KOPT-K1 (cell line): ENCODE measurements around the gene SPATA2L.
"Not testable (repeated sequence)": the region's sequence is repeated elsewhere in the genome, so short reads cannot be mapped to it uniquely, and the experiment has no call there.

ENCODE experiments used
- H3K27ac ChIP-seq: fragments of 200-600 bp; sonication (generic); 2 replicates; pipeline ENCODE4 v1.5.1; 2016; ENCODE audit warnings: antibody characterized with exemption, mild to moderate bottlenecking, low read depth, low read length; ENCODE audit not compliant: poor library complexity, severe bottlenecking
- H3K36me3 ChIP-seq: fragments of 200-600 bp; sonication (generic); 2 replicates; pipeline ENCODE4 v1.5.1; 2017; ENCODE audit warnings: antibody characterized with exemption, mild to moderate bottlenecking, low read length, moderate library complexity; ENCODE audit not compliant: insufficient read depth
- H3K9me3 ChIP-seq: fragments of 200-600 bp; sonication (generic); 2 replicates; pipeline ENCODE4 v1.5.1; 2017; ENCODE audit warnings: antibody characterized with exemption, low read length, mild to moderate bottlenecking; ENCODE audit not compliant: insufficient read depth, poor library complexity, severe bottlenecking

Gene SPATA2L

DNA sequence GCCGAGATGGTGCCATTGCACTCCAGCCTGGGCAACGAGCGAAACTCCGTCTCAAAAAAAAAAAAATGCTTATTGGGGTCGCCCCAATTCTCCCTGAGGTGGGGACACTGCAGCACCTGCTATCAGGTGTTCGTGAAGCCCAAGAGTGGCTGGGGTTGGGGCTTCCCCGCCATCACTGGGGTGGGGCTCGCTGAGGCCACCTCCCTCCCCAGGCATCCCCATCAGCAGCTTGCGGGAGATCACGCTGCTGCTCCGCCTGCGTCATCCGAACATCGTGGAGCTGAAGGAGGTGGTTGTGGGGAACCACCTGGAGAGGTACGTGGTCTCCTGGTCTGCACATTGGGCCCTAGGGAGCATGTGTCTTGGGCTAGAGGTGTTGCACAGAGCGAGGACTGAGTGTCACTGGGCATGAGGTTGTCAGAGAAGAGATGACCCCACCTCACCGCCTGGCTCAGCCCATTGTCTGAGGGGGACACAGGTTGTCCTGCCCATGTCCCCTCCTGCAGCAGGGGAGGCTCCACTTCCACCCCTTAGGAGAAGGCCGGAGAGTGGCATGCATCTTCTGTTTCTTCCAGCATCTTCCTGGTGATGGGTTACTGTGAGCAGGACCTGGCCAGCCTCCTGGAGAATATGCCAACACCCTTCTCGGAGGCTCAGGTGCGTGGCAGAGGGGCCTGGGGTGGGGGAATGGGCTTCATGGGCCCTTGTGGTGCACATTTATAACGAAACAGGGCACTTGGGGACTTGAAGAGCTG is 10.1 kb downstream of the SPATA2L start:
- Histone ChIP-seq H3K36me3 (peaks cover 81% of the 10 kb centered on the region), H3K9me3 (no peaks in the 10 kb centered on the region), H3K27ac (no peak overlapping the region)

DNA sequence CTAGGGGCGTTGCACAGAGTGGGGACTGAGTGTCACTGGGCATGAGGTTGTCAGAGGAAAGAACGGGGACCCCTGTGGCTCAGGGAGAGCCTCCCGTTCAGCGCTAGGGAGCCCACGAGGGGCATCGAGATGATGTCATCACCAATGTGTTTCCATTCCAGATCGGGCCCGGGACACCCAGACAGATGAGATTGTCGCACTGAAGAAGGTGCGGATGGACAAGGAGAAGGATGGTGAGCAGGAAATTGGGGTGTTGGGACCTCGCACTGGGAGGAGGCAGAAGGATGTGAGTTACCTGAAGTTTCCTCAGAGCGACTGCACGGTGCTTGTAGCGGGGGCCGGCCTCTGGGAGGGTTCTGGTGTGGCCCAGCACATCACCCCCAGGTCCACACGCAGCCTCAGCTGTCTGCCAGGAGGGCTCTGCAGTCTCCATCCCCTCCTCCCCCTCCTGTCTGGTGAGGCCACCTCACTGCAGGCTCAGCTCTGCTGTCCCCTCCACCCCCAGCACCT is 11.1 kb downstream of the SPATA2L start:
- Histone ChIP-seq H3K27ac (no peak overlapping the region), H3K36me3 (peaks cover 71% of the 10 kb centered on the region), H3K9me3 (peaks cover 3% of the 10 kb centered on the region)

DNA sequence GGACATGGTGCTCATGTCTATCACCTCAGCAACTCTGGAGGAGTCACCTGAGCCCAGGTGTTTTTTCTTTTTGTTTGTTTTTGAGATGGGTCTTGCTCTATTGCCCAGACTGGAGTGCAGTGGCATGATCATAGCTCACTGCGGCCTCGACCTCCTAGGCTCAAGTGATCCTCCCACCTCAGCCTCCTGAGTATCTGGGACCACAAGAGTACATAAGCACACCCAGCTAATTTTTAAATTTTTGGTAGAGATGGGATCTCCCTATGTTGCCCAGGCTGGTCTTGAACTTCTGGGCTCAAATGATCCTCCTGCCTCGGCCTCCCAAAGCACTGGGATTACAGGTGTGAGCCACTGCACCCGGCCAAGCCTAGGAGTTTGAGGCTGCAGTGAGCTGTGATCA is 11.9 kb downstream of the SPATA2L start:
- H3K9me3 ChIP-seq, result peaks cover 11% of the 10 kb centered on the region
- not testable (repeated sequence) for H3K27ac ChIP-seq
- H3K36me3 ChIP-seq, result peaks cover 63% of the 10 kb centered on the region

DNA sequence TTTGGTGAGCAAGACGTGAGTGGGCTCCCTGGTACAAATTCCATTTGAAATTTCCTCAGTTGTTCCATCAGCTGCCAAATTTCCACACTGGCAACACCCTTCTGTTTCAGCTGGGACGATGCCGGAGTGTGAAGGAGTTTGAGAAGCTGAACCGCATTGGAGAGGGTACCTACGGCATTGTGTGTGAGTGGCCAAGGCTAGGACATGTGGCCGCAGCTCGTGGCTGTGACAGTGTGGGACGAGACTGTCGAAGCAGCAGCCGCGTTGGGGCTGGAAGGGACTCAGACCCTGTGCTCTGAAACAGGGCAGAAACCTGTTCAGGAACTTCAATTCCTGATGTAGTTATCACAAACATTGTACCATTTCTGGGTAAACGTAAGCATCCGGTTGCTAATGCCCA is 12.4 kb downstream of the SPATA2L start:
- peaks cover 58% of the 10 kb centered on the region for H3K36me3 ChIP-seq
- H3K27ac ChIP-seq, result no peak overlapping the region
- peaks cover 12% of the 10 kb centered on the region for H3K9me3 ChIP-seq

DNA sequence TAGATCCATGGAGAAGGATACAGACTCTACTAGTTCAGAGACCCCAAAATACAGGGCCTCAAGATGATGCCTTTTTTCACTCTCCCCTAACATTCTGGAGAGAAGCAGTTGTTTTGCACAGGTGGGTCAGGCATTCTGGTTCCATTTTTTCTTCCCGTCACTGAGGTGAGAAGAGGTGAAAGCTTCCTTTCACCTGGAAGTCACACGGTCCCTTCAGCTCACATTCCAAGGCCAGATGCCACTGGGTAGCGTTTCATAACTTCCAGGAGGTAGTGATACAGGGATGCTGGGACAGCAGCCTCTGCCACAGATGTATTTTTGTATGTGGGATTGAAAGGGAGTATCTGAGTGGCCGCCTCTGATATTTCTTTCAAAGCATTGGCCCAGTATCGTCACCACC is 13.1 kb downstream of the SPATA2L start:
- H3K27ac ChIP-seq, result no peak overlapping the region
- H3K9me3 ChIP-seq, result peaks cover 12% of the 10 kb centered on the region
- H3K36me3 ChIP-seq, result peaks cover 50% of the 10 kb centered on the region

DNA sequence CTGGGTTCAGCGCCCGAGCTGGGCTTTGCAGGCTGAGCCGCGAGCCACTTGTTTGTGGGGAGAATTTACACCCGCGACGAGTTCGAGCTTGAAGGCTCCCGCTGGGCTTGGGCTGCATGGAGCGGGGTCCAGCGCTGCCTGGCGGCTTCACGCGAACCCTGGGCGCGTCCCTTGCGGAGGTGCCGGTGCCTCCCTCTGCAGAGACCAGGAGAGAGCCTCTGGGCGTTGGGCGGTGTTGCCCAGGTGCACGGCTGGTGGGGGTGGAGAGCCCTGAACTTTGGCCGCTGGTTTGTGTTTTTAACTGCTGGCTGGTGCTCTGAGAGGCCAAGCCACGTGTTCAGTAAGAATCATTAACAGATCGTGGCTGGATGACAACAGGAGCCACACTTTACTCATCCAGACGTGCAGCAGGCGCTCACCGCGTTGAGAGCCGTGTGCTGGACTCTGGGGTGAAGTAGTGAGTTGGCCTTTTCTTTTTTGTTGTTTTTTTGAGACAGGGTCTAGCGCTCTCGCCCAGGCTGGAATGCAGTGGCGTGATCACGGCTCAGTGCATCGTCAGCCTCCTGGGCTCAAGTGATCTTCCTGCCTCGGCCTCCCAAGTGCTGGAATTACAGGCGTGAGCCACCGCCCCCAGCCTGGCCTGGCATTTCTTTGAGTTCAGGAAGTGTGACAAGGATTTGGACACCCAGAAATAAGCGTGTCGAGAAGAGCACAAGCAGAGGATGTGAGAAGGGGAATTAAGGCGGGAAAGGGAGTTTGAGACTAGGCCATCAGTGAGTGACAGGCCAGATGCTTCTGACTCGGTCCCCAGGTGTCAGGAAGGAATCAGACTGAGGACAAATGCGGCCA is 14.2 kb downstream of the SPATA2L start:
- H3K36me3 ChIP-seq, result peaks cover 41% of the 10 kb centered on the region
- peak overlapping the region; percentile 98 for H3K27ac ChIP-seq
- peaks cover 12% of the 10 kb centered on the region for H3K9me3 ChIP-seq

DNA sequence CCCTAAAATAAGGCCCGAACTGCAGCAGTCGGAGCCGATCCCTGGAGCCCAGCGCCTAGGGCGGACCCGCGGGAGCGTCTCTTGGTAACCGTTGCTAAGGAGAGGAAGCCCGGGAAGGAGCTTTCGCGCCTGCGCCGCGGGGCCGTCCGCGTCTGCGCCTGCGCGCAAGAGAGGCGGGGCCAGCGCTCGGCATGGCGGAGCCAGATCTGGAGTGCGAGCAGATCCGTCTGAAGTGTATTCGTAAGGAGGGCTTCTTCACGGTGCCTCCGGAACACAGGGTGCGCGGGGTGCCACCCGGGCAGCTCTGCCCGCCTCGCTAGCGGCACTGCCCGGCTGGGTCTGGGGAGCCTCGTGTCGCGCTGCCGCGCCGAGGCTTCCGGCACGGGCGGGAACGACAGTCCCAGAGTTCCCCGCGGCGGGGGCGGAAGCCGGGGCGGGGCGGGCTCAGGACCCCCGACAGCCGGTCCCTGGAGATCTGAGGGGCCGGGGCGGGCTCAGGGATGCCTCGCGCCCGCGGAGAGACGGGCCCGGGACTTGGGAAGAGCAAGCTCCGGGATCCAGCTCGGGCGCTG is 14.9 kb downstream of the SPATA2L start, which contains the start of gene CDK10:
TSS of gene CDK10 (plus strand) at position 170 of the 572 bp plus-strand sequence. CDS start at position 192, 22 bp downstream.
- Histone ChIP-seq H3K36me3 (peaks cover 34% of the 10 kb centered on the region), H3K27ac (peak within 1 kb of the TSS; percentile 98), H3K9me3 (peaks cover 12% of the 10 kb centered on the region)

DNA sequence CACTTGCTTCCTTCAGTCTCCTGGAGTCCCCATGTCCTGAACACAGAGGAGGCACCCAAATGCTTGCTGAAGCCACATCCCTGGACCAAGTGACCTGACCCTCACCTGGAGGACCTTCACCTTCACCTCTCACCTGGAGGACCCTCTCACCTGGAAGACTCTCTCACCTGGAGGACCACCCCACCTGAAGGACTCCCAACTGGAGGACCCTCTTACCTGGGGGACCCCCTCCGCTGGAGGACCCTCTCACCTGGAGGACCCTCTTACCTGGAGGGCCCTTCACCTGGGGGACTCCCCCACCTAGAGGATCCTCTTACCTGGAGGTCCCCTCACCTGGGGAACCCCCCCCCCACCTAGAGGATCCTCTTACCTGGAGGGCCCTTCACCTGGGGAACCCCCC is 15.6 kb downstream of the SPATA2L start:
- H3K9me3 ChIP-seq, result peaks cover 16% of the 10 kb centered on the region
- H3K27ac ChIP-seq, result no peak overlapping the region
- H3K36me3 ChIP-seq, result peaks cover 28% of the 10 kb centered on the region

DNA sequence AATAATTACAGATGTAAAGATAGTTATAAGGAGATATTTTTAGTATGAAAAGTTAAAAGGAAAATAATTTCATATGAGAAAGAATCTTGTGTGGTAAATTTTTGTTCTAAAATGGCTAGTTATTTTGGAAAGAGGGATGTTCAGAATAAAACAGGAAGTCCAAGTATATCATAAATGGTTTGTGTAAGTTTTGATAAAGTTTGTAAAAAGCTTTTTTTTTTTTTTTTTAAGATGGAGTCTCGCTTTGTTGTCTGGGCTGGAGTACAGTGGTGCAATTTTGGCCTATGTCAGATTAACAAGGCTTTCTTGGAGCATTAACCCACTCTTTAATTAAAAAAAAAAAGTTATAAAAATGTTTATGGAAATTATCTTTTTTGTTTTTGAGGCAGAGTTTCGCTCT is 23.2 kb downstream of the SPATA2L start:
- Histone ChIP-seq H3K36me3 (no peaks in the 10 kb centered on the region; the same call in 1 of the 2 replicates), H3K27ac (no peak overlapping the region), H3K9me3 (peaks cover 30% of the 10 kb centered on the region)

DNA sequence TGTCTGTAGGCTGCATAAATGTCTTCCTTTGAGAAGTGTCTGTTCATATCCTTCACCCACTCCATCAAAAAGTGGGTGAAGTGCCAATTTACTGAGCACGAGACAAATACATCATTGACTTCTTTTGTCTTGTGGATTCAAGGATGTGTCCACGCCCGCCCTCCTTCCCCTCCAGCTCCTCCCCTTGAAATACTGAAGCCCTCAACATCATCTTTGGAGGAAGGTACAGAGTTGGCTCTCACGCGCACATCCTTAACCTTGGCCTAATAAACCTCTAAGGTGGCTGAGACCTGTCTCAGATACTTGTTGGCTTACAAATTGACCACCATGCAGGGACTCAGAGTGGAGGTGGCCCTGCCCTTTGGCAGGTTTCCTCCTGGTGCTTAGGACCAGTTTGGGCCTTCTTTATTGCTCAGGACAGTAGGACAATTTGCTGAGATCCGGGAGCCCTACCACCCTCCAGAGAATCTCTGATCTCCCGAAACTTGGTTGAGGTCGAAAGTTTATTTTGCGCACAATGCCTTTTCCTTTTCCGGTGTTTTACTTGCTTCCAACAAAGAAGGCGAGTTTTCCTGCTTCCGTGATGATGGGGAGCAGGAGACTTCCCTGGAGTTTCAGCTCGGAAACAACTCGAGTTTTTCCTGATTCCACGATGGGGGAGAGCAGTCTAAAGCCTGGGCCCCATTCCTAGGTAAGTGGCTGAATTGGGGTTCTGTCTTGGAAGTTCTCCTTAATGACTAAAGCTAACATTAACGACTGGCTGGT is 29.1 kb downstream of the SPATA2L start:
- peaks cover 8% of the 10 kb centered on the region for H3K9me3 ChIP-seq
- no peak overlapping the region for H3K27ac ChIP-seq
- H3K36me3 ChIP-seq, result peaks cover 4% of the 10 kb centered on the region; the same call in 1 of the 2 replicates

DNA sequence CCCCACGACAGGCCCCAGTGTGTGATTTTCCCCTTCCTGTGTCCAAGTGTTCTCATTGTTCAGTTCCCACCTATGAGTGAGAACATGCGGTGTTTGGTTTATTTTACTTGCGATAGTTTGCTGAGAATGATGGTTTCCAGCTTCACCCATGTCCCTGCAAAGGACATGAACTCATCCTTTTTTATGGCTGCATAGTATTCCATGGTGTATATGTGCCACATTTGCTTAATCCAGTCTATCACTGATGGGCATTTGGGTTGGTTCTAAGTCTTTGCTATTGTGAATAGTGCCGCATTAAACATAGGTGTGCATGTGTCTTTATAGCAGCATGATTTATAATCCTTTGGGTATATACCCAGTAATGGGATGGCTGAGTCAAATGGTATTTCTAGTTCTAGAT is 29.9 kb downstream of the SPATA2L start:
- H3K27ac ChIP-seq, H3K36me3 ChIP-seq, H3K9me3 ChIP-seq: not testable (repeated sequence)

DNA sequence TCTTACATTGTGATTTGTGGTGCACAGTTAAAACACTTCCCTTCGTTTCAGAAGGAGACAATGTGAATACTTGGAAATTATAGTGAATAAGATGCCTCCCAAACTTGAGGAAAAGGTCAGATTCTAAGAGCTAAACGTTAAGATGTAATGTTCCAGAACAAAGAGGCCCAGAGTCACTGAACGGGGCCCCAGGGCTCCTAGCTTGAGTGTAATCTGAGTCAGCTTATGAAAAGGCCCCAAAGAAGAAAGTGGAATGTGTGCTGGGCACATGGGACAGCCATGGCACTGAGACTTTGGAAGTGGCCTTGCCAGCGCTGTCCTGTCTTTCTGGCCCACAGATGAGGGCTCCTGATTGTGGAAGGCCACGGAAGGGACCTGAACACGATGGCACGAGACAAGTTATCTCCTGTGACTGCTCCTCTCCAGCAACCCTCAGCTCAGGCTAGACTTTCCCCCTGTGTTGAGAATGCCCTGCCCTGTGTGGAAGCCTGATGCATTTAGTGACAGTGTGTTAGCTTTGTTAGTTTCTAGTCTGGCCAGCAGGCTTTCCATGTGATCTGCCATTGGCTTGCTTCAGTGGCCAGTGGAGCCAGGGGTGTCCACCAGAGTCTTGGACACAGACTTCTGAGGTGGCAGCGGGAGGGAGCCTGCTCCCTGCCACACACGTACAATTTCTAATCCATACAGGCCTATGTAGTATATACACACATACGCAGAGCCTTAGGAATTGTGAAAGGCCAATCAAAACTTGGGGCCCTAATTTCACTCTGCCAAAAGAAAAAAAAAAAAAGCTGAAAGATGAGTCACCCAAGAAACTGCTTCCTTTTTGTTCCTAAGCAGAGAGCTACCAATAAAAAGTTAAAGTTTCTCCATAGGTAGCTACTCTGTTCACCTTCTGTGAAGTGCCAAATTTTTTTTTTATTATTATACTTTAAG is 30.7 kb downstream of the SPATA2L start:
- H3K9me3 ChIP-seq, result peaks cover 10% of the 10 kb centered on the region
- H3K27ac ChIP-seq, result no peak overlapping the region
- peaks cover 4% of the 10 kb centered on the region; the same call in 1 of the 2 replicates for H3K36me3 ChIP-seq

DNA sequence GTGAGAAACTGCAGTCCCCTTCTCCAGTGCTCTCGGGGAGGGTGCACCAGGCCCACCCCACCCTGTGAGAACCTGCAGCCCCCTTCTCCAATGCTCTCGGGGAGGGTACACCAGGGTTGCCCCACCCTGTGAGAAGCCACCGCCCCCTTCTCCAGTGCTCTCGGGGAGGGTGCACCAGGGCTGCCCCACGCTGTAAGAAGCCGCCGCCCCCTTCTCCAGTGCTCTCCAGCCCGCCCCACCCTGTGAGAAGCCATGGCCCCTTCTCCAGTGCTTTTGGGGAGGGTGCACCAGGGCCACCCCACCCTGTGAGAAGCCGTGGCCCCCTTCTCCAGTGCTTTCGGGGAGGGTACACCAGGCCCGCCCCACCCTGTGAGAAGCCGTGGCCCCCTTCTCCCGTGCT is 31.8 kb downstream of the SPATA2L start:
- Histone ChIP-seq H3K9me3 (peaks cover 10% of the 10 kb centered on the region), H3K36me3 (peaks cover 8% of the 10 kb centered on the region; the same call in 1 of the 2 replicates)

DNA sequence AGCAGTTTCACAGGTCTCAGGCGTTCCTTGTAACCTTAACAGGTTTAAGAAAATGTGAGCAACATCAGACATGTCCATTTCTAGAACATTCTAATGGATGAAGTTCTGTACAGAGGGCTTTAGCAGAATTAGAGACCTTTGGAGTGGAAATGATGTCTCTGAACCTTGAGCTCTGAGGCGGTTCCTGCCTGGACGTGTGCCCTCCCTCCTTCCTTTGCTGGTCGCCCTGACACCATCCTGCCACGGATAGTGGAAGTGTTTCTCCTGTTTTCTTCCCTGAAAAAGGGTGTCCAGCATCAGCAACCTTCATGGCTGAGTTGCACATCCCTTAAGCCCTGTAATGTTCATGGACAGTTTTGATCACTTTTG is 32.7 kb downstream of the SPATA2L start:
- Histone ChIP-seq H3K36me3 (peaks cover 18% of the 10 kb centered on the region), H3K27ac (no peak overlapping the region), H3K9me3 (peaks cover 10% of the 10 kb centered on the region)

More for the DNA sequence above, 31.8 kb downstream of the SPATA2L start:
- H3K27ac ChIP-seq, result no peak overlapping the region
